GM18505 (cell line): ENCODE measurements around the gene MTUS2.

Source experiments
- ATAC-seq: cut with Tn5 transposase; IDR thresholded peaks from one replicate; pipeline ENCODE4 v1.9.1; 2021; ENCODE audit not compliant: unreplicated experiment
- POLR2A ChIP-seq: IDR thresholded peaks from 4 replicates; pipeline ENCODE4 v1.6.1; 2011; ENCODE audit warnings: borderline replicate concordance; ENCODE audit not compliant: insufficient read depth, insufficient read length; ENCODE audit errors: extremely low read depth

MTUS2 gene

GRCh38 chr13:29471551-29471950 is 651.4 kb downstream of the MTUS2 start:
- no peak for ATAC-seq
- TF ChIP-seq POLR2A, result no peak

GRCh38 chr13:29472332-29472961 is 652.3 kb downstream of the MTUS2 start:
- ATAC-seq, result no peak

GRCh38 chr13:29473166-29473565 is 653.0 kb downstream of the MTUS2 start:
- ATAC-seq, result no peak
- no peak for TF ChIP-seq POLR2A

More at GRCh38 chr13:29472332-29472961, 652.3 kb downstream of the MTUS2 start:
- TF ChIP-seq POLR2A, result no peak

GRCh38 chr13:29474991-29475390 is 654.9 kb downstream of the MTUS2 start:
- no peak for ATAC-seq
- TF ChIP-seq POLR2A, result no peak

GRCh38 chr13:29476046-29476445 is 655.9 kb downstream of the MTUS2 start:
- no peak for ATAC-seq
- no peak for TF ChIP-seq POLR2A

GRCh38 chr13:29479716-29480492 is 659.8 kb downstream of the MTUS2 start:
- TF ChIP-seq POLR2A, result no peak
- no peak for ATAC-seq

- no peak for TF ChIP-seq POLR2A
- no peak for ATAC-seq
Measured at GRCh38 chr13:29480893-29481525, 660.9 kb downstream of the MTUS2 start.

- TF ChIP-seq POLR2A, result no peak
- no peak for ATAC-seq
Measured at GRCh38 chr13:29481603-29482002, 661.5 kb downstream of the MTUS2 start.

GRCh38 chr13:29482504-29482903 is 662.4 kb downstream of the MTUS2 start:
- no peak for TF ChIP-seq POLR2A
- no peak for ATAC-seq

- ATAC-seq, result no peak
Measured at GRCh38 chr13:29483211-29483610, 663.1 kb downstream of the MTUS2 start.

GRCh38 chr13:29483623-29484022 is 663.5 kb downstream of the MTUS2 start:
- no peak for TF ChIP-seq POLR2A
- no peak for ATAC-seq

More at GRCh38 chr13:29483211-29483610, 663.1 kb downstream of the MTUS2 start:
- TF ChIP-seq POLR2A, result no peak

GRCh38 chr13:29484236-29484635 is 664.1 kb downstream of the MTUS2 start:
- TF ChIP-seq POLR2A, result no peak
- no peak for ATAC-seq

GRCh38 chr13:29484796-29485195 is 664.7 kb downstream of the MTUS2 start:
- no peak for ATAC-seq
- no peak for TF ChIP-seq POLR2A

GRCh38 chr13:29486551-29486950 is 666.4 kb downstream of the MTUS2 start:
- TF ChIP-seq POLR2A, result no peak
- no peak for ATAC-seq
